Right ventricle myocardium inferior (tissue), 1 donor: ENCODE results near the gene MAPT. TPM values are rescaled to one million over a fixed set of nuclear protein-coding genes. Genes with fewer than 3 reads are reported as not detected.
A peak's percentile ranks its signal among the peaks of the same experiment; 100 is the strongest.
"Not testable (repeated sequence)": the region's sequence is repeated elsewhere in the genome, so short reads cannot be mapped to it uniquely, and the experiment has no call there.

Experiments
- ATAC-seq: fragments of 200-7000 bp; cut with Tn5 transposase; one replicate; pipeline ENCODE4 v1.9.1; 2020; ENCODE audit warnings: mild to moderate bottlenecking, moderate library complexity
- DNase-seq: peaks from one replicate; pipeline ENCODE4 v3.0.0; 2021; ENCODE audit errors: missing footprints
- intact Hi-C: fragments of 100-400 bp; cut with DNase I; formaldehyde crosslinking; loops from one replicate; pipeline ENCODE4 v1.11.0; 2022
- total RNA-seq: library from RNA; stranded (reverse); fragmentation: NEBNext Ultra II Directional; extraction: Animal tissue kit (Norgen Biotek cat#: 25700); gene quantifications from one replicate; pipeline ENCODE4 v1.2.1, GENCODE V29; 2021
- donor health status: DM: no; HTN: yes; CAD: no; lungs with severe emphysema.

The MAPT gene
- total RNA-seq, 1 donor from 2014 or later: 39.3 TPM

DNA sequence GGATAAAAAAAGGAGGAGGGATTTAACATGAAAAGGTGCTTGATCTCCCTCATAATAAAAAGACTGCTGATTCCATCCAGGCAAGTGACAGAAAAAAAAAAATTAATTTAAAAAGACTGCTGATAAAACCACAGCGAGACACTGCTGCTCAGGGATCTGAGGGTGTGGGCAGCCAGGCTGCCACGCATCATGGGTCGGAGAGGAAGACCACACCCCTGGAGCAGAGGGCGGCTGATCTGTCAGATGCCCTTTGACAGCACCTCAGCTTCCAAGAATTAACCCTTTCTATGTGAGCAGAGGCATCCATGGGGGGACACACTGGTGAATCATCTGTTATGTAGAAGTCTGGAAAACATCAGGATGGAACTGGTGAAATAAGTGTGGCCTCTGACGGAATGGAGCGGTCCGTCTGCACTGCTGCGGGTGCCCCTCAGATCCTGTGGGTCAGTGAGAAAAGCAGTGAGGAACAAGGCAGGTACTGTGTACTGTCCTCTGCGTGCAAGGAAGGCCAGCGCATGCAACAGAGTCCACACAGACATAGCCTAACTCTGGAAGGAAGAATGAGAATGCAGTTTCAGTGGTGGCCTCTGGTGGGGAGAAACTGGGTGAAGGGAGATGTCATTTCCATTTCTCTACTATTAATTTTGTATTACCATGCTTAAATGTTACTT is 19.8 kb downstream of the MAPT start:
- DNase-seq (no peak), ATAC-seq (no peak)
- intact Hi-C loops: no loop called here

DNA sequence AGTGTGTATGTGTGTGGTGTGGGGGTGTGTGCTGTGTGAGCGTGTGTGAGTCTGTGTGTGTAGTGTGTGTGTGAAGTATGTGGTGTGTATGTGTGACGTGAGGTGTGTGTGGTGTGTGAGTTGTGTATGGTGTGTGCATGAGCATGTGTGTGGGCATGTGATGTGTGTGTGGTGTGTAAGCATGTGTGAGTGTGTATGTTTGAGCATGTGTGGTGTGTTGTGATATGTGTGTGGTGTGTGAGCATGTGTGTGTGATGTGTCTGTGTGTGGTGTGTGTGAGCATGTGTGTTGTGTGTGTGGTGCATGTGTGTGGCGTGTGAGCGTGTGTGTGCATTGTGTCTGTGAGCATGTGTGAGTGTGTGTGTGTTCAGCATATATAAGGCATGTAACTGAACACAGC is 20.9 kb downstream of the MAPT start:
- ATAC-seq: no peak
- intact Hi-C loops: no loop called here
- DNase-seq: no peak

DNA sequence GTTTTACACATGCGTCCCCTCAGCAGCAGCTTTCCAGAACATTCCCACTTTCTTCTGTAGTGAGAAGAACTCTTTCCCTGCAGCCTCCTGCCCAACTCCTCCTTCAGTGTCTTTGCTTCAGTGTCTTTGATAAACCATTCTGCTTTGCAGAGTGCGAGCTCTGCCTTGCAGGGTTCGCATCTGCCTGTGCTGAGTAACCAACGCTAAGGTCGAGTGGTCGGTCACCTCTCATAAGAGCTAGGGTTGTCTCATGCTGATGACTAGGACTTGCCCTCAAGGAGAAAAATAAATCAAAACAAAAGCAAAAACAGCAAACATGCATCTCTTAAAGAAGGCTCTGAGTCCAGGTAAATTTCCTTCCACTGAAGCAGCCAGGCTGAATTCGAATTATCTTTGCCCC is 22.7 kb downstream of the MAPT start:
- DNase-seq (no peak), ATAC-seq (no peak)
- intact Hi-C loops: no loop called here

DNA sequence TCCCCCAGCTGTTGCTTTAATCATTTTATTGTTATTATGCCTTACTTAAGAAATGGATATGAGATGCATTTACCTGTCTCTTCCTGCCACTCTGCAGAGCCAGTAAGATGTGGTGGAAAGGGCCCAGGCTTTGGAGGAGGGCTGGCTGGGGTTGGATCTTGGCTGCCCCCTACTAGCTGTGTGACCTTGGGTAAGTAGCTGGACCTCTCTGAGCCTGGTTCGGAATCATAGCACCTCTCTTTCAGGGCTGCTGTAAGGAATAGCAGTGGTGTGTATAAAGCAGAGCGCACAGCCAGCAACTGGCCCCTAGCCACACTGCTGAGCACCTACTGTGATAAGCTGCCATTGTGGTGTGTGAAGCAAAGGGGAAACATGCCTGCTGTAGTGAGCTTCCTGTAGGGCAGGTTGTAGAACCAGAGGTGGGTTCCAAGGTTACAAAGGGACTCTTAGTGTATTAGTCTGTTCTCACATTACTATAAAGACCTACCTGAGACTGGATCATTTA is 23.9 kb downstream of the MAPT start:
- ATAC-seq: no peak
- no peak for DNase-seq
- intact Hi-C loops: no loop called here

DNA sequence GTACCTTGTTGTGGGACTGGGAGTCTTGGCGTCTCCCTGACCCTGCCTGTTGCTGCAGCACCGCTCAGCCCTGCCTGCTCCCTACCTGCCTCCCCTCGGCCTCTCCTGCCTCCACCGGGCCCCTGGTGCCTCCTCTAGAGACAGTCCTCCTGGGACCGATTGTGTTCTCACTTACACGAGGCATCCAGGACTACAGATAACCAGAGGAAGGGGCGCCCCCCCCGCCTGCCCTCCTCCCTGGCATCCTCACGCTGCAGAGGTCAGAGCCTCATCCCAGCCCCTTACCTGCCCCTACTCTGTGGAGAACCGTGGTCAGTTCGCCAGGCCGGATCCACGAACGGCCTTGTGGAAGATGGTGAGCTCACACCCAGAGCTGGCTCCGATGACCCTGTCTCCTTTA is 24.8 kb downstream of the MAPT start:
- intact Hi-C loops: no loop called here

DNA sequence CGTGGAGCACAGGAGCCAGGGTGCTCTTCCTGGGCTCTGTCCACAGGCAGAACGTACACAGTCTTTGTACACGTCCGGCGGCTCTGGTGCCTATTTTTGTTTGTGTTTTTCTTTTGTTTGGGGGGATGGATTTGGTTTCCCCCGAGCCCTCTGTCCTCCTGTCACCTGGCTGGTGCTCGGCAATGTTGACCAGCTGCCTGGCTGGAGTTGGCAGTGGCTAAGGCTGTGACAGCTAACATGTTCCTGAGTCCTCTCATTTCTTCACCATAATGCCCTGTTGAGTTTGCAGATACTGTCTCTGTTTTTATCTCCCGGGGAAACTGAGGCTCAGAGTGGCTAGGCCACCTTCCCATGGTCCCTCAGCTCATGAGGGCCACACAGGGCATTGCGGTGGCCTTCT is 25.7 kb downstream of the MAPT start:
- intact Hi-C loops: no loop called here
- DNase-seq (no peak), ATAC-seq (no peak)

More for the DNA sequence above, 24.8 kb downstream of the MAPT start:
- ATAC-seq (peak; percentile 26), DNase-seq (no peak)

DNA sequence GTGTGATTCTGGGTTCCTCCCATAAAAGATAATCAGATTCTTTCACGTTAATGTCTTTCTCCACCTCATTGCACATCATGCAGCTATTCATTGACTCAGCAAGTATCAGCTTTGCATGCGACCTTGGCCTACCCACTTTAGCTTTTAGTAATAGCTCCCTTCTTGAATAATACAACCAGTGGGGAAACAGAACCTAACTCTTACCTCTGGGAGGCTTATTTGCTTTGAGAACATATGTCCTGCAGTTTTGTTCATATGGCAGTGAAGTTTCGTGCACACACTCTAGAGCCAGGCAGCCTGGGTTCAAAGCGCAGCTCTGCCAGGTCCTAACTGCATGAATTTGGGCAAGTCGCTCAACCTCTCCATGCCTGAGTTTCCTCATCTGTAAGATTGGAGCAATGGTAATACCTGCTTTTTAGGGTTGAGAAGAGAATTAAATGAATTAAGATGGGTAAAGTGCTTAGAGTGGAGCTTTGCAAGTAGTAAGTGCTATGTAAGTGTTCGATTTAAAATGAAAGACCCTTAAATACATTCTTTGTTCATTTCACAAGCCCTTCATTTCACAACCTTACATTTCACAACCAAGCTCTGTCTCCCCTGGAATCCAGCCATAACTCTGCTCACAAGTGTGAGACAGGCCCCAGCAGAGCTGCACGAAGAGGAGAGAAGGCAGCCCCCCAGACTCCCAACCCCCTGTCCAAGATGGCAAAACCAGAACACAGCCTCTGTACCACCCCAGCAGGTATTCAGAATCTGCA is 29.3 kb downstream of the MAPT start:
- DNase-seq: no peak
- ATAC-seq: no peak
- intact Hi-C loops: no loop called here

DNA sequence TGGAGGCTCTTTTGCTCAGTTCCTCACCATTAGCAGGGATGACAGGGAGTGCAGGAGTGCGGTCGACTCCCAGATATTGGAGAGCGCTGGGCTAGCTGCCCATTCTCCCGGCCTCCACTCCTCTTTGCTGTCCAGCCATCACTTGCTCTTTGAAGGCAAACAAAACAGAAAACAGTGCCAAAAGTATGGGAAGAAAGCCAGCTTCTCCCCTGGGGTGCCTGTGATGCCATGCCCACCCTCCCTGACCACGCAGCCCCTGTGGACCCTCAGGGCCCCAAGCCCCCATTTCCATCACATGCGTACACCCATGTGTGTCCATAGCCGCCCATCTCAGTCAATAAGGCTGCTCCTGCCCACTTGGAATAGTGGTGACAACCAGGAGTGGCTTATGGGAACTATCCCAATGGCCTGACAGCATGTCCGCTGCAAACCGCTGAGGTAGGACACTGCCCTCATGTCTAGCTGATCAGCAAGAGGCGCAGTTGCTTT is 30.0 kb downstream of the MAPT start:
- intact Hi-C loops: no loop called here
- no peak for ATAC-seq

DNA sequence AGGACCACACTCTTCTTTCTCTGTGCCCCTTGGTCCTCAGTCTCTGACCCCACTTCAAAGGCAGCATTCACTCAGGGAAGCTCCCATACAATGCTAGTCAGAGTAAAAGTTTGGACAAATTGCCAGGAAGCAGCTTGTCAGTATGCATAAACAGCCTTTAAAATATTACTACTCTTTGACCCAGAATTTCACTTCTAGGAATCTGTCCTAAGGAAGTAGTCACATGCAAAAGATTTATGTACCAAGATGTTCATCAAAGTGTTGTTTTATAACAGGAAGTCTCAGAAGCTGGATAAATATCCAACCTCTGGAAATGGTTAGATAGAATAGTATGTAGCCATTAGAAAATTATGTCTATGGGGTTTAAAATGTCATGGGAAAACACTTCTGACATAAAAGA is 31.0 kb downstream of the MAPT start:
- DNase-seq: no peak
- intact Hi-C loops: no loop called here
- ATAC-seq: no peak

More for the DNA sequence above, 30.0 kb downstream of the MAPT start:
- DNase-seq: no peak

DNA sequence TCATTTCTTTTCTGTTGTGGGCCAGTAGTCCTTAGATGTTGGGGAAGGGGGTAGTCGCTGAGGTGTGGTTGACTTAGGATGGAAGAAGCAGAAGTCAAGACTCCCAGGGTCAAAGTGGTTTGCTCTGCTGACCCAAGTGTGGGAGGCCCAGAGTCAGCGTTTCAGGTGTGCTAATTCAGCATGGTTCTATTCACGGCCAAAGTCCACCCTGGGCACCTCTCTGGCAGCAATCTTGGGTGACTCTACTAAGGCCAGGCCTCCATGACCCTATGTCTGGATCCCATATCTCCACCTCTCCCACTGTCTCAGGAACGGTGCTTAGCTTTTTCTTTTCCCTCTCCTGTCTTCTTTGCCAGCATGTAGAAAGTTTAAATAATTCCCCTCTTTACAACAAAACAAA is 32.9 kb downstream of the MAPT start:
- DNase-seq: no peak
- ATAC-seq: no peak
- intact Hi-C loops: no loop called here

DNA sequence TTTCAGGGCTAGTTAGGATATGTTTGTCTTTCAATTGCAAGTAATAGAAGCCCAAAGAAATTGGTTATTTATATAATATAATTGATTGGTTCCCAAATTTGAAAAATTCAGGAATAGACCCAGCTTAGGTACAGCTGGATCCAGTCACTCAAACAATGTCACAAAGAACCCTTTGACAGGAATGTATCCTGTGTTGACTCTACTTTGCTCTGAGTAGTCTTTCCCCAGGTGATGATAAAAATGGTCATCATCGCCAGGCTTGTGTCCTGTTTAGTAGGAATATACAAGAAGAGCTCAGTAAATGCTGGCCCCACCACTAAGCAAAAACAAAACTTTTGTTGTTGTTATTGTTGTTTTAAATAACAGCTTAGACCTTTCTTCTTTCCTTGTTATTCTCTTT is 35.0 kb downstream of the MAPT start:
- ATAC-seq: no peak
- no peak for DNase-seq

DNA sequence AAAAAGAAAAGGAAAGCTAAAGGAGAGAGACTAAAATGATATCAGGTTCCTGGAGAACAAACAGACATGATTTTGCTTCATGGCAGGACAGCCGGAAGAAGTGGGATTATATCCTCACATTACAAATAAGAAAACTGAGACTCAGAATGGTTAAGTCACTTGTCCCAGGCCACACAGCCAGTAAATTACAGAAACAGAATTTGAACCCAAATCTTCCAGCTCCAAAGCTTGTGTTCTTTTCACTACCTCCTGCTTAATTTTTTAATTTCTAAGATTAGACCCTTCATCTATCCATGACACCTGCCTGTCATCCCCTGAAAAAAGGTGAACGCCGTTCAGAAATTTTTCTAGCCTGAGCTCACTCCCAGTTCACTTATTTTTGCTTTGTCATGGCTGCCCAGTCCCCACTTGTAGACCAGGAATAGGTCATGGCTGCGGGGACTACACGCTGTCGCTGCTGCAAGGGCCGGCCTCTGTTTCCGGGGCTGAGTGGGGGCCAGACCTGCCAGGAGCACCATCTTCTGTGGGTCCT is 36.1 kb downstream of the MAPT start:
- intact Hi-C loops: no loop called here
- DNase-seq (no peak), ATAC-seq (no peak)

More for the DNA sequence above, 35.0 kb downstream of the MAPT start:
- intact Hi-C loops: no loop called here

DNA sequence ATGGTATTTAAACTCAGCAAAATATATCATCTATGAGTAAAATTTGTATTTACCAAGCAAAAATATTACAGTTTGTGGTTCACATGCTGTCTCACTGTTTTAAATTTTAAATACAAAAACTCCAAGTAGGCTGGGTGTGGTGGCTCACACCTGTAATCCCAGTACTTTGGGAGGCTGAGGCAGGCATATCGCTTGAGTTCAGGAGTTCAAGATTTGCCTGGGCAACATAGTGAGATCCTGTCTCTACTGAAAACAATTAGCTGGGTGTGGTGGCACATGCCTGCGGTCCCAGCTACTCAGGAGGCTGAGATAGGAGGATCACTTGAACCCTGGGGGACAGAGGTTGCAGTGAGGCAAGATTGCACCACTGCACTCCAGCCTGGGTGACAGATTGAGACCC is 37.3 kb downstream of the MAPT start:
- ATAC-seq: no peak
- intact Hi-C loops: no loop called here
- no peak for DNase-seq

DNA sequence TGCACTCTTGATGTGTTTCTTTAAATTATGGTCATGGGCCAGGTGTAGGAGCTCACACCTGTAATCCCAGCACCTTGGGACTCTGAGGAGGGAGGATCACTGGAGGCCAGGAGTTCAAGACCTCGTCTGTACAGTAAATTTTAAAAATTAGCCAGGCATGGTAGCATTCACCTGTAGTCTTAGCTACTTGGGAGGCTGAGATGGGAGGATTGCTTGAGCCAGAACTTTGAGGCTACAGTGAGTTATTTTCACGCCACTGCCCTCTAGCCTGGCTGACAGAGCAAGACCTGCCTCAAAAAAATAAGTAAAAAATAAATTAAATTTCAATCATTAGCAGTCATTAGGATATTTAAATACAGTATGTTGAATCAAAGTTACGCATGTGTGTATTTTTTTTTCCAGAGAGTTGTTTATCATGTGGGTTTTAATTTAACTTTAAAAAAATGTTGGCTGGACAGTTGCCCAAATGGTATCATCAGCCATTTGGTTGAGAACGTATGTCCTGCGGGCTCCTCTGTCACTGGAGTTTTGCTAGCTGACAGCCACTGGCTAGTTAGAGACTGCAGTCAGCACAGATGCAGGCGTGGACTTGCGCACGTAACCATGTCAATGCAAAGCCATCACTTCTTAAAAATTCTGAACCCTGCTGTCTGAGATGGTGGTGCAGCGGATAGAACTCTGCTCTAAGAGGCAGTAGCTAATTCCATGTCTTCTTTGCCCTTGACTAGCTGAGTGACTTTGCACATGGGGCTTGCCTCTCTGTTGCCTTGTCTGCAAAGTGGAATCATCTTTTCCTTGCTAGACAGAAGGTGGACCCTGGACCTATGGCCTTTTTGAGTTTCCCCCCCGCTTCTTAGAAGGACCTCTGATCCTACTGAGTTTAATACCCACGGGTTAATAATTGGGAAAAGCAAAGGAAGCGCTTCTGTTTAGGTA is 40.0 kb downstream of the MAPT start:
- no peak for ATAC-seq
- intact Hi-C loops: no loop called here
- no peak for DNase-seq

DNA sequence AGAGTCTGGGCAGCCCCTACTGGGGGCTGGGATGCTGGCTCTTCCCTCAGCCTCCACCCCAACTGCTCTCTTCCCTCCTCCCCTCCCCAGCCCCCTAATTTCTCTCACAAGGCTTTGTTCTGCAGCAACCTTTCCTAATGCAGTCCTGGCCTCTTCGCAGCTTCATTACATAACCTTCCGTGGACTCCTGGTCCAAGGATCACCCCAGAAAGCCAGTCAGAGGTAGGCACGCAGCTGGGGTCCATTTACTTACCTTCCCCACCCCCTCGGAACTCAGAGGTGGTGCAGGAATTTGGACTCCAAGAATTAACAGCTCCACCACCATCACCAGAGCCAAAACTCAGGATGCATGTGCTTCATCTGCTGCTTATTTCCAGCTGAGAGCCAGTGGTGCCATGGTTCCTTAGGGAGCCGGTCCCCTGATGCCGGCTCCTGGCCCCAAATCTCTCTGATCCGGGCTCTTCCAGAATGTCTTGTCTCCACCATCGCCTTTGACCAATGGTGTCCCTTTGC is 40.9 kb downstream of the MAPT start:
- no peak for ATAC-seq
- intact Hi-C loops: no loop called here
- DNase-seq: no peak

DNA sequence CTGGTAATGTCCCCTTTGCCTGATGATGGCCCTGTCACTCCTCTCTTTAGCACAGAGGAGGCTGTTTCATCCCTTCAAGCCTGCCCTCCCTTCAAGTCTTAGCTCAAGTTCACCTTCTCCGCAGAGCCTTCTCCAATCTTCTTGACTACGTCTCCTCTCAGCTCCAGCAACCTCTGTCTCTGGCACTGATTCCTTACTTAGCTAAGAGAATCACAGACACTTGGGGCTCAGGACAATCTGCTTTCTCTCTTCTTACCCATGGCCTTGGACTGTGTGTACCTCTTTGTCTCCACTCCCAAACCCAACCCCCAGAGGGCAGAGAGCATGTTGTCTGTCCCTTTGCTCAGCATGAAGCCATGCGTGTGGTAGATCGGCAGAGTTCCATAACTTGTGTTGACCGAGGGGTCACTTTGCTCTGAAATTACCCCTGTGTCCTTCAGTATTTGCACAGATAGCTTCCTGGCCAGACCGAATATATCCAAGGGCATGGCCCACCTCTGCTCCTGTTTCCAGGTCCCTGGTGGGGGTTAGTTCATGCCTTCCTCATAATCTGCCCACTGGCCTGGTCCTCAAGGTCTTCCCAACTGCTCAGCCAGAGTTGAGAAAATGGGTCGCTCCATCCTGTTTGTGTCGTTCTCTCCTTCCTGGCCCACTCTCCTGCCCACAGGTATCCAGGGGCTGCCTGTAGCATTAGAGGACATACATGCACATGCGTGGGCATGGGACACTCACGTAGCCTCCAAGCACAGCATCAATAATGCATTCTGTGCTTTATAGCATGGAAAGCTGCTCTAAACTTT is 41.6 kb downstream of the MAPT start:
- intact Hi-C loops: no loop called here
- ATAC-seq (no peak), DNase-seq (no peak)

DNA sequence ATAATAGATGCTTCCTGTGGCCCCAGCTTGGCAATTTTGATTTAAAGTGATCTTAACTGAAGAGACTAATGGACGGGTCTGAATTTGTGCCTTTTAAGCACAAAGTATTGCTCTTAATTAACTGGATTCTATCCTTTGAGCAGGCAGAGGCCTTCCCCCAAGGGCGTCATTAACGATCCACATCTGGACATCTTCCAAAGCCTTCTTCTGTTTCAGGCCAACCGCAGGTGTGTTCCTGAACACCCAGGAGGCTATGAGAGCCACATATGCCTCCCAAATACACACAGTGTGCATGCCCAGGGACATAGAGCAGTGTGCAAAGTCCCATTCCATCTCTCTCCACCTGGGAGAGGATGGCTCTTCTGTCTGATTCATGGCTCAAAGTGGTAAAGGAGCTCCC is 42.3 kb downstream of the MAPT start:
- DNase-seq: no peak
- ATAC-seq: no peak
- intact Hi-C loops: no loop called here

DNA sequence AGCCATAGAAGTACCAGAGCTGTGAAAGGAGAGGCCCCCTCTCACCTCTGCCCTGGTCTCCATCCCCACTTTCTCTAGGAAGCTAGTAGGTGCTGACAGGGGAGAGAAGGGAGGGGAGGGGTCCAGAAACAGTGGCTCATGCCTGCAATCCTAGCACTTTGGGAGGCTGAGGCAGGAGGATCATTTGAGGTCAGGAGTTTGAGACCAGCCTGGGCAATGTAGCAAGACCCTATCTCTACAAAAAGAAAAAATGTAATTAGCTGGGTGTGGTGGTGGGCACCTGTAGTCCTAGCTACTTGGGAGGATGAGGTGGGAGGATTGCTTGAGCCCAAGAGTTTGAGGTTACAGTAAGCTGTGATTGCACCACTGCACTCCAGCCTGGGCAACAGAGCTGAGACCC is 42.8 kb downstream of the MAPT start:
- DNase-seq, ATAC-seq, intact Hi-C loops: not testable (repeated sequence)
